HCT116 (cell line): Measurements from ENCODE around the gene WWOX. TPM values are rescaled to one million over a fixed set of nuclear protein-coding genes. Genes with fewer than 3 reads are reported as not detected.

Source experiments
- ATAC-seq: fragments of 200-7000 bp; cut with Tn5 transposase; 2 replicates; pipeline ENCODE4 v1.9.1; 2020; ENCODE audit warnings: mild to moderate bottlenecking, moderate library complexity
- BruUV-seq: library from RNA; stranded (reverse); fragments of 400-500 nt; replicated peaks from 2 replicates; lab custom pipeline; 2021; lab: Mats Ljungman, UMichigan
- CTCF ChIA-PET: fragments of 300-600 bp; sonication (Branson Sonifier 250); formaldehyde crosslinking; loops from one replicate; lab custom pipeline; 2021; ENCODE audit warnings: antibody characterized with exemption; lab: Charles Lee
- POLR2A ChIA-PET: fragments of 300-600, 350-600 bp; sonication (Branson Sonifier 250); formaldehyde crosslinking; loops from one replicate; lab custom pipeline; 2021; ENCODE audit warnings: antibody characterized with exemption; lab: Charles Lee
- RAD21 ChIA-PET, 2 experiments: fragments of 300-600 bp; sonication (Branson Sonifier 250); formaldehyde crosslinking; loops; one replicate each; lab custom pipeline; 2023; ENCODE audit warnings: low total read pairs in 2 of 2; ENCODE audit not compliant: uncharacterized antibody in 2 of 2, unreplicated experiment in 2 of 2, low non-redundant PET in 1 of 2; lab: Charles Lee
- DNase-seq: peaks from one replicate; pipeline ENCODE4 v3.0.0-alpha.2; 2010; ENCODE audit warnings: low read depth, low spot score
- H2AFZ ChIP-seq: fragments of 200-600 bp; shearing (Covaris generic), sonication (generic); 2 replicates; pipeline ENCODE4 v1.6.1; 2017; ENCODE audit warnings: low read depth, mixed run types, mixed read lengths, antibody characterized with exemption, low read length; ENCODE audit not compliant: poor library complexity, severe bottlenecking
- H3K27ac ChIP-seq: 2 replicates; pipeline ENCODE4 v1.5.1; 2012; ENCODE audit warnings: low read depth, low read length
- H3K27me3 ChIP-seq: fragments of 200-600 bp; sonication (generic); 2 replicates; pipeline ENCODE4 v1.6.1; 2016; ENCODE audit warnings: mixed run types, low read length, mixed read lengths; ENCODE audit not compliant: insufficient read depth
- H3K36me3 ChIP-seq, 2 experiments: fragments of 200-500 bp in 1 of 2; fragments of 200-600 bp in 1 of 2; sonication (Bioruptor generic) in 1 of 2; sonication (generic) in 1 of 2; 2 replicates each; pipeline versions ENCODE4 v1.5.1 to v1.6.1; 2014 to 2016; ENCODE audit warnings: low read length in 2 of 2, inconsistent platforms in 1 of 2, mixed read lengths in 1 of 2, mixed run types in 1 of 2; ENCODE audit not compliant: insufficient read depth in 2 of 2, control insufficient read depth in 1 of 2
- H3K4me1 ChIP-seq, 2 experiments: fragments of 200-600 bp in 1 of 2; sonication (generic) in 1 of 2; 2 replicates each; pipeline versions ENCODE4 v1.5.1 to v1.6.1; 2012 to 2017; ENCODE audit warnings: low read length in 2 of 2, inconsistent platforms in 1 of 2, mild to moderate bottlenecking in 1 of 2, mixed read lengths in 1 of 2, mixed run types in 1 of 2, moderate library complexity in 1 of 2; ENCODE audit not compliant: insufficient read depth in 2 of 2, control insufficient read depth in 1 of 2
- H3K4me2 ChIP-seq: fragments of 200-600 bp; sonication (generic); 2 replicates; pipeline ENCODE4 v1.6.1; 2017; ENCODE audit warnings: mixed run types, low read length, mixed read lengths
- H3K4me3 ChIP-seq, 2 experiments: fragments of 200-600 bp in 1 of 2; sonication (generic) in 1 of 2; replicated peaks in 1 of 2; 2 replicates each; pipeline ENCODE4 v1.5.1; 2011 to 2016; ENCODE audit warnings: low read length in 2 of 2, control low read depth in 1 of 2, low read depth in 1 of 2, mild to moderate bottlenecking in 1 of 2, mixed read lengths in 1 of 2, mixed run types in 1 of 2
- H3K79me2 ChIP-seq: fragments of 200-600 bp; sonication (generic); 2 replicates; pipeline ENCODE4 v1.6.1; 2017; ENCODE audit warnings: mild to moderate bottlenecking, mixed run types, low read length, moderate library complexity, mixed read lengths; ENCODE audit not compliant: insufficient read depth
- H3K9ac ChIP-seq: fragments of 200-600 bp; sonication (generic); 2 replicates; pipeline ENCODE4 v1.6.1; 2016; ENCODE audit warnings: low read length, mixed read lengths
- H3K9me2 ChIP-seq: fragments of 200-600 bp; sonication (generic), shearing (Covaris generic); 2 replicates; pipeline ENCODE4 v1.6.1; 2017; ENCODE audit warnings: mixed run types, mild to moderate bottlenecking, moderate library complexity; ENCODE audit not compliant: insufficient read depth
- H3K9me3 ChIP-seq, 2 experiments: fragments of 200-500 bp in 1 of 2; fragments of 200-600 bp in 1 of 2; sonication (Bioruptor generic) in 1 of 2; sonication (generic) in 1 of 2; 2 replicates each; pipeline ENCODE4 v1.6.1; 2014 to 2017; ENCODE audit warnings: low read length in 2 of 2, mixed read lengths in 2 of 2, inconsistent platforms in 1 of 2, low read depth in 1 of 2, mild to moderate bottlenecking in 1 of 2, mixed run types in 1 of 2, moderate library complexity in 1 of 2; ENCODE audit not compliant: control insufficient read depth in 1 of 2, insufficient read depth in 1 of 2
- H4K20me1 ChIP-seq: fragments of 200-600 bp; sonication (generic), shearing (Covaris generic); 2 replicates; pipeline ENCODE4 v1.6.1; 2017; ENCODE audit warnings: mixed run types, mild to moderate bottlenecking, moderate library complexity; ENCODE audit not compliant: insufficient read depth
- CBX3 ChIP-seq: IDR thresholded peaks from 2 replicates; pipeline ENCODE4 v1.6.1; 2012; ENCODE audit warnings: low read depth
- CEBPB ChIP-seq: IDR thresholded peaks from 2 replicates; pipeline ENCODE4 v1.6.1; 2012; ENCODE audit warnings: low read depth
- EGR1 ChIP-seq: IDR thresholded peaks from 2 replicates; pipeline ENCODE4 v1.6.1; 2012; ENCODE audit warnings: low read depth
- ELF1 ChIP-seq: IDR thresholded peaks from 2 replicates; pipeline ENCODE4 v1.6.1; 2012; ENCODE audit warnings: low read depth, borderline replicate concordance
- EZH2phosphoT487 ChIP-seq: fragments of 200-600 bp; IDR thresholded peaks from 2 replicates; pipeline ENCODE4 v1.6.1; 2018; ENCODE audit warnings: antibody characterized with exemption, borderline replicate concordance
- FOSL1 ChIP-seq: IDR thresholded peaks from 2 replicates; pipeline ENCODE4 v1.6.1; 2012; ENCODE audit warnings: low read depth
- JUND ChIP-seq: IDR thresholded peaks from 2 replicates; pipeline ENCODE4 v1.6.1; 2012
- POLR2A ChIP-seq: IDR thresholded peaks from 2 replicates; pipeline ENCODE4 v1.7.0; 2011; ENCODE audit warnings: borderline replicate concordance; ENCODE audit not compliant: insufficient read depth, insufficient read length; ENCODE audit errors: extremely low read depth
- POLR2AphosphoS5 ChIP-seq: IDR thresholded peaks from 2 replicates; pipeline ENCODE4 v1.6.1; 2011; ENCODE audit warnings: mild to moderate bottlenecking, low read depth, low read length, moderate library complexity
- RAD21 ChIP-seq: IDR thresholded peaks from 2 replicates; pipeline ENCODE4 v1.6.1; 2012; ENCODE audit warnings: low read depth, mild to moderate bottlenecking
- SIN3A ChIP-seq: IDR thresholded peaks from 2 replicates; pipeline ENCODE4 v1.6.1; 2012; ENCODE audit warnings: low read depth
- SRF ChIP-seq: IDR thresholded peaks from 2 replicates; pipeline ENCODE4 v1.6.1; 2012; ENCODE audit warnings: low read depth
- TCF7L2 ChIP-seq: IDR thresholded peaks from 2 replicates; pipeline ENCODE4 v1.7.0; 2011; ENCODE audit warnings: borderline replicate concordance, inconsistent platforms; ENCODE audit not compliant: insufficient read depth, insufficient read length; ENCODE audit errors: extremely low read depth
- ZNF274 ChIP-seq: fragments of 200-500 bp; sonication (Bioruptor generic); IDR thresholded peaks from 2 replicates; pipeline ENCODE4 v1.6.1; 2014; ENCODE audit warnings: mild to moderate bottlenecking, low read depth, low read length, inconsistent platforms
- intact Hi-C: fragments of 100-400 bp; cut with micrococcal nuclease; formaldehyde crosslinking; loops from 2 replicates; pipeline ENCODE4 v1.10.0; 2022
- total RNA-seq: library from RNA; stranded (reverse); gene quantifications from one replicate; pipeline ENCODE4 v1.2.1, GENCODE V29; 2021; ENCODE audit not compliant: unreplicated experiment
- TF ChIP-seq, protein P1 (sequence below), 3 experiments: fragments of 200-600 bp in 1 of 3; sonication (generic) in 1 of 3; IDR thresholded peaks in 2 of 3; conservative IDR thresholded peaks in 1 of 3; 2 replicates each; pipeline ENCODE4 v1.5.1; 2012 to 2017; ENCODE audit warnings: low read depth in 2 of 3, low read length in 2 of 3, antibody characterized with exemption in 1 of 3, borderline replicate concordance in 1 of 3, control low read depth in 1 of 3, mild to moderate bottlenecking in 1 of 3, mixed read lengths in 1 of 3, mixed run types in 1 of 3, moderate library complexity in 1 of 3; ENCODE audit not compliant: insufficient read depth in 1 of 3
- TF ChIP-seq, protein P2 (sequence below): IDR thresholded peaks from 2 replicates; pipeline ENCODE4 v1.6.1; 2011; ENCODE audit warnings: mild to moderate bottlenecking, low read length, moderate library complexity; ENCODE audit not compliant: insufficient replicate concordance; ENCODE audit errors: extremely low read depth
- TF ChIP-seq, protein P3 (sequence below): IDR thresholded peaks from 2 replicates; pipeline ENCODE4 v1.6.1; 2012; ENCODE audit warnings: low read depth
- TF ChIP-seq, protein P4 (sequence below): IDR thresholded peaks from 2 replicates; pipeline ENCODE4 v1.6.1; 2012
- TF ChIP-seq, protein P5 (sequence below): IDR thresholded peaks from 2 replicates; pipeline ENCODE4 v1.6.1; 2012

WWOX gene
- total RNA-seq, 1 experiment from 2014 or later, result 13.7 TPM

DNA sequence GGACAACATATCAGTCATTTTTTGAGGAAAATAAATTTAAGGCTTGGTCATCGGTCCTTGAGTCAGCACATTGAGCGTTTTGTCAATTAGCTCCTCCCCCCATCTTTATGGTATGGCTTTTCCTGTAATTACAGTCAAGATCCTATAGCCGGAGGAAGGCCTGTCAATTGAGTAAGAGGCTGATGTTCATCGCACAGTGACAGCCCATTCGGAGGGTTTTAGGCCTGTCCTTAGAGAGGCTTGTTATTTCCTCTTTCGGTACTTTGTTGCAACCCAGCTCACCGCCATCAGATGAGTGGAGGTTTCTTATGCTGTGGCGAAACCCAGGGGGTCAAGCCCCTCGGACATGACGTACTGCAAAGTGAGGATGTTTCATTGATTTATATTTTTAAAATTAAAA is 395.2 kb downstream of the WWOX start:
- ChIA-PET RAD21 (no interaction called here), CTCF (no interaction called here), POLR2A (no interaction called here)
- Histone ChIP-seq H3K27me3 (no peaks in the 10 kb centered on the region), H3K9me3 (no peaks in the 10 kb centered on the region), H3K27ac (no peak overlapping the region), H3K9ac (no peak overlapping the region), H3K4me2 (no peak overlapping the region), H3K4me1 (no peaks in the 10 kb centered on the region), H4K20me1 (no peaks in the 10 kb centered on the region)
- no TSS peak for BruUV-seq
- intact Hi-C loops, result no loop called here
- ATAC-seq, result no peak
- DNase-seq, result no peak
- TF ChIP-seq POLR2A (no peak), SIN3A (no peak), ZNF274 (no peak), EGR1 (no peak), FOSL1 (no peak), CEBPB (no peak), EZH2phosphoT487 (no peak), ELF1 (no peak), CBX3 (no peak), TCF7L2 (no peak), SRF (no peak), JUND (no peak), POLR2AphosphoS5 (no peak), RAD21 (no peak)
- TF ChIP-seq, protein P1, sequence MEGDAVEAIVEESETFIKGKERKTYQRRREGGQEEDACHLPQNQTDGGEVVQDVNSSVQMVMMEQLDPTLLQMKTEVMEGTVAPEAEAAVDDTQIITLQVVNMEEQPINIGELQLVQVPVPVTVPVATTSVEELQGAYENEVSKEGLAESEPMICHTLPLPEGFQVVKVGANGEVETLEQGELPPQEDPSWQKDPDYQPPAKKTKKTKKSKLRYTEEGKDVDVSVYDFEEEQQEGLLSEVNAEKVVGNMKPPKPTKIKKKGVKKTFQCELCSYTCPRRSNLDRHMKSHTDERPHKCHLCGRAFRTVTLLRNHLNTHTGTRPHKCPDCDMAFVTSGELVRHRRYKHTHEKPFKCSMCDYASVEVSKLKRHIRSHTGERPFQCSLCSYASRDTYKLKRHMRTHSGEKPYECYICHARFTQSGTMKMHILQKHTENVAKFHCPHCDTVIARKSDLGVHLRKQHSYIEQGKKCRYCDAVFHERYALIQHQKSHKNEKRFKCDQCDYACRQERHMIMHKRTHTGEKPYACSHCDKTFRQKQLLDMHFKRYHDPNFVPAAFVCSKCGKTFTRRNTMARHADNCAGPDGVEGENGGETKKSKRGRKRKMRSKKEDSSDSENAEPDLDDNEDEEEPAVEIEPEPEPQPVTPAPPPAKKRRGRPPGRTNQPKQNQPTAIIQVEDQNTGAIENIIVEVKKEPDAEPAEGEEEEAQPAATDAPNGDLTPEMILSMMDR (IDR thresholded peaks at IDR 0.05 in 2 of 3, conservative IDR thresholded peaks at IDR 0.05 in 1 of 3; ENCODE audit: borderline replicate concordance in 1 of 3, insufficient read depth in 1 of 3, low read depth in 2 of 3, low read length in 2 of 3), result no peak
- TF ChIP-seq, protein P2, sequence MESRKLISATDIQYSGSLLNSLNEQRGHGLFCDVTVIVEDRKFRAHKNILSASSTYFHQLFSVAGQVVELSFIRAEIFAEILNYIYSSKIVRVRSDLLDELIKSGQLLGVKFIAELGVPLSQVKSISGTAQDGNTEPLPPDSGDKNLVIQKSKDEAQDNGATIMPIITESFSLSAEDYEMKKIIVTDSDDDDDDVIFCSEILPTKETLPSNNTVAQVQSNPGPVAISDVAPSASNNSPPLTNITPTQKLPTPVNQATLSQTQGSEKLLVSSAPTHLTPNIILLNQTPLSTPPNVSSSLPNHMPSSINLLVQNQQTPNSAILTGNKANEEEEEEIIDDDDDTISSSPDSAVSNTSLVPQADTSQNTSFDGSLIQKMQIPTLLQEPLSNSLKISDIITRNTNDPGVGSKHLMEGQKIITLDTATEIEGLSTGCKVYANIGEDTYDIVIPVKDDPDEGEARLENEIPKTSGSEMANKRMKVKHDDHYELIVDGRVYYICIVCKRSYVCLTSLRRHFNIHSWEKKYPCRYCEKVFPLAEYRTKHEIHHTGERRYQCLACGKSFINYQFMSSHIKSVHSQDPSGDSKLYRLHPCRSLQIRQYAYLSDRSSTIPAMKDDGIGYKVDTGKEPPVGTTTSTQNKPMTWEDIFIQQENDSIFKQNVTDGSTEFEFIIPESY, result no peak
- TF ChIP-seq, protein P3, sequence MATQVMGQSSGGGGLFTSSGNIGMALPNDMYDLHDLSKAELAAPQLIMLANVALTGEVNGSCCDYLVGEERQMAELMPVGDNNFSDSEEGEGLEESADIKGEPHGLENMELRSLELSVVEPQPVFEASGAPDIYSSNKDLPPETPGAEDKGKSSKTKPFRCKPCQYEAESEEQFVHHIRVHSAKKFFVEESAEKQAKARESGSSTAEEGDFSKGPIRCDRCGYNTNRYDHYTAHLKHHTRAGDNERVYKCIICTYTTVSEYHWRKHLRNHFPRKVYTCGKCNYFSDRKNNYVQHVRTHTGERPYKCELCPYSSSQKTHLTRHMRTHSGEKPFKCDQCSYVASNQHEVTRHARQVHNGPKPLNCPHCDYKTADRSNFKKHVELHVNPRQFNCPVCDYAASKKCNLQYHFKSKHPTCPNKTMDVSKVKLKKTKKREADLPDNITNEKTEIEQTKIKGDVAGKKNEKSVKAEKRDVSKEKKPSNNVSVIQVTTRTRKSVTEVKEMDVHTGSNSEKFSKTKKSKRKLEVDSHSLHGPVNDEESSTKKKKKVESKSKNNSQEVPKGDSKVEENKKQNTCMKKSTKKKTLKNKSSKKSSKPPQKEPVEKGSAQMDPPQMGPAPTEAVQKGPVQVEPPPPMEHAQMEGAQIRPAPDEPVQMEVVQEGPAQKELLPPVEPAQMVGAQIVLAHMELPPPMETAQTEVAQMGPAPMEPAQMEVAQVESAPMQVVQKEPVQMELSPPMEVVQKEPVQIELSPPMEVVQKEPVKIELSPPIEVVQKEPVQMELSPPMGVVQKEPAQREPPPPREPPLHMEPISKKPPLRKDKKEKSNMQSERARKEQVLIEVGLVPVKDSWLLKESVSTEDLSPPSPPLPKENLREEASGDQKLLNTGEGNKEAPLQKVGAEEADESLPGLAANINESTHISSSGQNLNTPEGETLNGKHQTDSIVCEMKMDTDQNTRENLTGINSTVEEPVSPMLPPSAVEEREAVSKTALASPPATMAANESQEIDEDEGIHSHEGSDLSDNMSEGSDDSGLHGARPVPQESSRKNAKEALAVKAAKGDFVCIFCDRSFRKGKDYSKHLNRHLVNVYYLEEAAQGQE, result no peak
- TF ChIP-seq, protein P4, sequence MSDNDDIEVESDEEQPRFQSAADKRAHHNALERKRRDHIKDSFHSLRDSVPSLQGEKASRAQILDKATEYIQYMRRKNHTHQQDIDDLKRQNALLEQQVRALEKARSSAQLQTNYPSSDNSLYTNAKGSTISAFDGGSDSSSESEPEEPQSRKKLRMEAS, result no peak
- TF ChIP-seq, protein P5, sequence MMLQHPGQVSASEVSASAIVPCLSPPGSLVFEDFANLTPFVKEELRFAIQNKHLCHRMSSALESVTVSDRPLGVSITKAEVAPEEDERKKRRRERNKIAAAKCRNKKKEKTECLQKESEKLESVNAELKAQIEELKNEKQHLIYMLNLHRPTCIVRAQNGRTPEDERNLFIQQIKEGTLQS, result no peak
- TF ChIP-seq, all 23 proteins: peak for 0
- no peaks in the 10 kb centered on the region for H3K36me3 ChIP-seq
- no peaks in the 10 kb centered on the region for H3K9me2 ChIP-seq
- H3K4me3 ChIP-seq, result no peak overlapping the region
- H3K79me2 ChIP-seq, result no peaks in the 10 kb centered on the region
- no peak overlapping the region for H2AFZ ChIP-seq
